Peyer's patch (tissue), 4 donors: ENCODE measurements around the gene LTBP2. TPM values are rescaled to one million over a fixed set of nuclear protein-coding genes. Genes with fewer than 3 reads are reported as not detected.
A peak's percentile ranks its signal among the peaks of the same experiment; 100 is the strongest.

Experiments
- DNase-seq, 3 donors: peaks; one replicate each; pipeline ENCODE4 v3.0.0-alpha.2; 2017 to 2019
- H3K27ac ChIP-seq, 4 donors: fragments of 200-600 bp; sonication (generic); one replicate each; pipeline ENCODE4 v1.5.1; 2016 to 2019
- H3K27me3 ChIP-seq, 2 donors: fragments of 200-600 bp; sonication (generic); one replicate each; pipeline ENCODE4 v1.5.1; 2019
- H3K36me3 ChIP-seq, 3 donors: fragments of 200-600 bp; sonication (generic); one replicate each; pipeline ENCODE4 v1.5.1; 2016 to 2019
- H3K4me1 ChIP-seq, 4 donors: fragments of 200-600 bp; sonication (generic); one replicate each; pipeline ENCODE4 v1.5.1; 2016 to 2019
- H3K4me3 ChIP-seq, 4 donors: fragments of 200-600 bp; sonication (generic); 1 replicate in 3 of 4; 2 replicates in 1 of 4; pipeline ENCODE4 v1.5.1; 2016 to 2019; ENCODE audit warnings: mild to moderate bottlenecking in 1 of 4
- H3K9me3 ChIP-seq, 4 donors: fragments of 200-600 bp; sonication (generic); one replicate each; pipeline ENCODE4 v1.5.1; 2016 to 2019; ENCODE audit warnings: mild to moderate bottlenecking in 1 of 4
- POLR2A ChIP-seq, 2 donors: fragments of 450-650 bp; IDR thresholded peaks; one replicate each; pipeline ENCODE4 v1.5.1; 2017; ENCODE audit warnings: antibody characterized with exemption in 2 of 2, mild to moderate bottlenecking in 2 of 2, moderate library complexity in 2 of 2
- total RNA-seq, 4 donors: library from RNA; depleted of rRNA; stranded (reverse); fragments of >200 nt; gene quantifications; one replicate each; pipeline ENCODE4 v1.1.0, GENCODE V29; 2016
- TF ChIP-seq, protein P1 (sequence below), 6 experiments: fragments of 450-650 bp in 4 of 6; fragments of 200-600 bp in 2 of 6; sonication (generic) in 1 of 6; IDR thresholded peaks; one replicate each; pipeline ENCODE4 v1.5.1; 2017 to 2019; ENCODE audit warnings: antibody characterized with exemption in 6 of 6, mild to moderate bottlenecking in 3 of 6, moderate library complexity in 1 of 6

LTBP2 gene
- total RNA-seq, 4 donors from 2014 or later, result 10.7 to 34.7 (median 16.0) TPM

DNA sequence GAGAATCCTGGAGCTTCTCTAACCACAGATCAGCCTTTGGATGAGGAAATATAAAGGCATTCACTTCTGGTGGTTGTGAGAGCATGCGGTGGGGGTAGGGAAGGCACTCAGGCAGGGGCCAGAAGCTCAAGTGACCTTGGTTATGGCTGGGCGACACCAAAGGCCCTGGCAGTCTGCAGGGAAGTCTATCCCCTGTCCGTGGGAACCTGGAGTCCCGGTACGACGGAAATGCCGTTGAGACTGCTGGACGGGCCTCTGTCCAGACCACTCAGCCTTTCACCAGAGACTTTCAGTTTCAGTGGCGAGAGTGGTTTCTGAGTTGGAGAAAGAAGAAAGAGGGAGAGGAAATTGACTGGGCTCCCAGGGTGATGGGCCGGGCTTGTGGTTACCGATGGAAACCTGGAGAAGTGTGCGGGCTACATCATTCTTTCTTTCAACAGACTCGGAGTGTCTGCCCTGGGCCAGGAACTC is 97.5 kb downstream of the LTBP2 start:
- no peaks in the 10 kb centered on the region for H3K36me3 ChIP-seq
- no peak overlapping the region for H3K4me3 ChIP-seq
- H3K27me3 ChIP-seq, result no peaks in the 10 kb centered on the region
- no peaks in the 10 kb centered on the region for H3K9me3 ChIP-seq
- peak in 1 of 3 donors; percentile 45 for DNase-seq
- peak overlapping the region in 3 of 4 donors; percentile 25 to 42 (median 38) for H3K27ac ChIP-seq
- H3K4me1 ChIP-seq, result no peaks in the 10 kb centered on the region
- TF ChIP-seq POLR2A (IDR thresholded peaks at IDR 0.05), result no peak
- TF ChIP-seq, protein P1, sequence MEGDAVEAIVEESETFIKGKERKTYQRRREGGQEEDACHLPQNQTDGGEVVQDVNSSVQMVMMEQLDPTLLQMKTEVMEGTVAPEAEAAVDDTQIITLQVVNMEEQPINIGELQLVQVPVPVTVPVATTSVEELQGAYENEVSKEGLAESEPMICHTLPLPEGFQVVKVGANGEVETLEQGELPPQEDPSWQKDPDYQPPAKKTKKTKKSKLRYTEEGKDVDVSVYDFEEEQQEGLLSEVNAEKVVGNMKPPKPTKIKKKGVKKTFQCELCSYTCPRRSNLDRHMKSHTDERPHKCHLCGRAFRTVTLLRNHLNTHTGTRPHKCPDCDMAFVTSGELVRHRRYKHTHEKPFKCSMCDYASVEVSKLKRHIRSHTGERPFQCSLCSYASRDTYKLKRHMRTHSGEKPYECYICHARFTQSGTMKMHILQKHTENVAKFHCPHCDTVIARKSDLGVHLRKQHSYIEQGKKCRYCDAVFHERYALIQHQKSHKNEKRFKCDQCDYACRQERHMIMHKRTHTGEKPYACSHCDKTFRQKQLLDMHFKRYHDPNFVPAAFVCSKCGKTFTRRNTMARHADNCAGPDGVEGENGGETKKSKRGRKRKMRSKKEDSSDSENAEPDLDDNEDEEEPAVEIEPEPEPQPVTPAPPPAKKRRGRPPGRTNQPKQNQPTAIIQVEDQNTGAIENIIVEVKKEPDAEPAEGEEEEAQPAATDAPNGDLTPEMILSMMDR (IDR thresholded peaks at IDR 0.05), result no peak

DNA sequence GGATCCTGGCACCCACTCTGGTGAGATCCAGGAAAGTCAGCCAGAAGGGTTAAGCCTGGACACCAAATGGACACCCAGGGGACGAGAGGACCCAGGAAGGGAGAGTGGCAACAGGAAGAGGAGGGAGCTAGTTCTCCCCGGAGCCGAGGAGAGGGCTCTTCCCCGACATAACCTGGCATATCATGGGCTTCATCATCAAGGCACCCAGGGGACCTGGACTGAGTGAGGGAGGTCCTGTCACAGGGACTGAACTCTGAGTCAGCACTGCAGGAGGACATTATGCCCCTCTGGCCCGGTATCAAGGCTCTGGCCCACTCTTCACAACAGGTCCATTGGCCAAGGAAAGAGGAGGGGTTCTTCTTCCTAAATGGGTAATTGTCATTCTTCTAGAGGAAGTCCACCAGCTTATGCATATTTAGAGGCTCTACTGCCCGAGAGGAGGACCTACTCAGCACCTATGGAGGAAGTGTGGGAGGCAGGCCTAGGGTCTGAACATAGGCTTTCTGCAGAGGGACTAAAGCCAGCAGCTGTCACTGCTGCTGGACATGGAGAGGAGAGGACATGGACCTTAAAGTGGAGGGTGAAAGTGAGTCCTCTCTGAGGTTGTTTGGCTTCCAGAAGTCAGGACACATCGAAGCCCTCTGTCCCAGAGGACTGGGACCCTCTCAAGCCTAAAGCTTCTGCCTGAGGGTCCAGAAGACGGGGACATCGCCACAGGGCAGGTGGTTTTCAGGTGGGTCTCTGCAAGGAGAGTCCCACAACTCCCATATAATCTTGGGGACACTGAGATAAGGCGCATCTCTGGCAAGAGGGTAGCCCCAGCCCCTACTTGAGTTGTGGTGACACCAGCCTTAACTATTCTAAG is 99.8 kb downstream of the LTBP2 start:
- no peaks in the 10 kb centered on the region for H3K4me1 ChIP-seq
- TF ChIP-seq, protein P1 (IDR thresholded peaks at IDR 0.05), result no peak
- TF ChIP-seq POLR2A (IDR thresholded peaks at IDR 0.05), result no peak
- no peaks in the 10 kb centered on the region for H3K9me3 ChIP-seq
- H3K4me3 ChIP-seq, result no peak overlapping the region
- no peak overlapping the region for H3K27ac ChIP-seq
- no peaks in the 10 kb centered on the region for H3K27me3 ChIP-seq
- H3K36me3 ChIP-seq, result no peaks in the 10 kb centered on the region
- peak in 1 of 3 donors; percentile 26 for DNase-seq

DNA sequence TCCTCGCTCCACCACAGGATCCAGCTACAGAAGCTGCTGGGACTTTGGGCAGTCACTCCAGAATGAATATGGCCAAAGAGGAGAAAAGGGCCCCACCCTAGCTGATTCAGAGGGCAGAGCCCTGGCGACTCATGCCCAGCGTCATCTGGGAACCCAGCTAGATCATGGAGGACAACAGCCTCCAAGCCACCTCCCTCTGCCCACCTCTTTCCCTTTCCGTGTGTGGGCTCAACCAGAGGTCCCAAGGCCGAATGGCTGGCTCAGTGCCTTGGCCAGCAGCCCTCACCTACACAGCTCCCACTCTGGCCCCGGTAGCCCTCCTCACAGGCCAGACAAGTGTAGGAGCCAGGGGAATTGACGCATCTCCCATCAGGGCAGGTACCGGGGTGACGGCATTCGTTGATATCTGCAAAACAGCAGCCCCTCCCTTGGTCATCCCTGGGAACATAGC is 101.1 kb downstream of the LTBP2 start:
- Histone ChIP-seq H3K36me3 (no peaks in the 10 kb centered on the region), H3K4me3 (no peak overlapping the region), H3K4me1 (no peaks in the 10 kb centered on the region), H3K27ac (no peak overlapping the region), H3K27me3 (no peaks in the 10 kb centered on the region), H3K9me3 (no peaks in the 10 kb centered on the region)
- TF ChIP-seq, protein P1 (IDR thresholded peaks at IDR 0.05), result no peak
- no peak for TF ChIP-seq POLR2A (IDR thresholded peaks at IDR 0.05)
- DNase-seq, result peak in 1 of 3 donors; percentile 26

DNA sequence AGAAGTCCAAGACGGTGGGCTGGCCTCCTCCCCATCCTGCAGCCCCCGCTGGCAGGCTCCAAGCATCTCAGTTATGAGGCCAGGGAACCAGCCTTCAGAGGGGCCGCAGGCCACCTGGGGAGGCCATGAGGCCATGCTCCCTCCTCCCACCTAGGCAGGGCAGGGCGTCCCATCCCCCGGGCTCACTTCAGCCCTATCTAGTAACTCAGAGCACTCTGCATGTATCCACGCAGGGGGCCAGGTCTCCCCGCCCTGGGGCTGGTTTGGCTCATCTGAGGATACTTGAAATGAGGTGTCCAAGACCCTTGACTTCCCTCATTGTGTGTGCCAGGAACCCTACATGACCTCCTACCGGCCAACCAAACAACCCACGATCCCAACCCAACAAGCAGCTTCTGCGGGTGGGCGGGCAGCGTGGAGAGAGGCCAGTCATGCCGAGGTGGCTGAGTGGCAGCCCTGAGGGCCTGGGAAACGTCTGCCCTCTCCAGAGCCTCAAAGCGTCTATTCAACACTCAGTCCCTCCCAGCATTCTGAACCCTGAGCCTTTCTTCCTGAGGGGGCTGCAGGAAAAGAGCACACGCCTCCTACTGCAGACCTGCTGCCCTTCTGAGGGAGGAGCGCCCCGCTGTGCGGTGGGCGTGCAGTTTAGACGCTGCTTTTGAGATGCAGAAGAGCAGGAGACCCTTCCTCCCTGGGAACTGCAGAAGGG is 101.7 kb downstream of the LTBP2 start:
- no peaks in the 10 kb centered on the region for H3K9me3 ChIP-seq
- TF ChIP-seq, protein P1 (IDR thresholded peaks at IDR 0.05), result no peak
- no peak for TF ChIP-seq POLR2A (IDR thresholded peaks at IDR 0.05)
- no peak overlapping the region for H3K4me3 ChIP-seq
- no peaks in the 10 kb centered on the region for H3K27me3 ChIP-seq
- H3K36me3 ChIP-seq, result no peaks in the 10 kb centered on the region
- H3K4me1 ChIP-seq, result no peaks in the 10 kb centered on the region
- peak in 1 of 3 donors; percentile 28 for DNase-seq
- no peak overlapping the region for H3K27ac ChIP-seq

DNA sequence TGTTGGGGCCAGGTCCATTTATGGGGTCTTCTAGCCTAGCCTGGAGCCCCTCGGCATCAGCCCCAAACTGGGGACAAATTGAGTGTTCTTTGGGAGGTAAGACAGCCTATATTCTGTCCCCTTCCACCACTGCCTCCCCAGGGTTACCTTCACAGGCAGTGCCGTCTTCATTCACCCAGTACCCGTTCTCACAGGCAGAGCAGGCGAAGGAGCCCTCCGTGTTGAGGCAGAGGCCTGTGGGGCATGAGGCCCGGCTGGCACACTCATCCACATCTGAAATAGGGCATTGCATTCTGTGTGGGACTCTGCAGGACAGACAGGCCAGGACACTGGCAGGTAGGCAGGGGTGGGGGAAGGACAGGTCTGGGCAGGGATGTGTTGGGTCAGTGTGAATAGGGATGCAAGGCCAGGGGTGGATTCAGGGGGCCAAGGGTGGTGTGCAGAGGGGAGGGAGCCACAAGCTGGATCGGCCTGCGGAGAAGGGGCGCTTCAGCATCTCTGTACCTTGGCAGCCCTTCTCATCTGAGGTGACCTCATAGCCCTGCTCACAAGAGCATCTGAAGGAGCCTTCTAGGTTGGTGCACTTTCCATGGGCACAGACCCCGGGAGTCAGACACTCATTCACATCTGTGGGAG is 102.3 kb downstream of the LTBP2 start:
- Histone ChIP-seq H3K27me3 (no peaks in the 10 kb centered on the region), H3K27ac (no peak overlapping the region), H3K36me3 (no peaks in the 10 kb centered on the region), H3K4me3 (no peak overlapping the region), H3K9me3 (no peaks in the 10 kb centered on the region), H3K4me1 (no peaks in the 10 kb centered on the region)
- no peak for TF ChIP-seq POLR2A (IDR thresholded peaks at IDR 0.05)
- TF ChIP-seq, protein P1 (IDR thresholded peaks at IDR 0.05), result no peak
- peak in 1 of 3 donors; percentile 33 for DNase-seq
